Ureter (tissue), 1 donor: ENCODE results near the gene RPRD1B. TPM values are rescaled to one million over a fixed set of nuclear protein-coding genes. Genes with fewer than 3 reads are reported as not detected.
A peak's percentile ranks its signal among the peaks of the same experiment; 100 is the strongest.

Experiments used
- DNase-seq: peaks from one replicate; pipeline ENCODE4 v3.0.0-alpha.2; 2020; ENCODE audit warnings: low spot score
- total RNA-seq: library from RNA; stranded (reverse); gene quantifications from one replicate; pipeline ENCODE4 v1.2.4, GENCODE V29; 2023
- donor health status: DM: yes; HTN: yes; CAD: no.

Gene RPRD1B
- total RNA-seq, 1 donor from 2014 or later = 61.3 TPM

DNA sequence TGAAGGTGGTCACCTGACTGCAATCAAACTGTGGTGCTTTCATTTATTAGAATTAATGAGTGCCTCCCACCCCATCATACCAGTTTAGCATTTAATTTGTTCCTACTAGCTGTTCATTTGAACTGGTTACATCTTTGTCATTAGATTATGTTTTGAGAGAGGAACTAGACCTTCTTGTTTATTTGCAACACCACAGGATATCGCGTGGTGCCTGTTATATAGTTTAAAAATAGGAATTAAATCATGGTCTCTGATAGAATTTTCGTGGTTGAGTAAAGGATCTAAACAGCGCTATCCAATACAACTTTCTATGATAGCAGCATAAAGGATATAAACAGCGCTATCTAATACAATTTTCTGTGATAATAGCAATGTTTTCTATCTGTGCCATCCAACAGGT, 2.8 kb downstream of the RPRD1B start:
- no peak for DNase-seq

DNA sequence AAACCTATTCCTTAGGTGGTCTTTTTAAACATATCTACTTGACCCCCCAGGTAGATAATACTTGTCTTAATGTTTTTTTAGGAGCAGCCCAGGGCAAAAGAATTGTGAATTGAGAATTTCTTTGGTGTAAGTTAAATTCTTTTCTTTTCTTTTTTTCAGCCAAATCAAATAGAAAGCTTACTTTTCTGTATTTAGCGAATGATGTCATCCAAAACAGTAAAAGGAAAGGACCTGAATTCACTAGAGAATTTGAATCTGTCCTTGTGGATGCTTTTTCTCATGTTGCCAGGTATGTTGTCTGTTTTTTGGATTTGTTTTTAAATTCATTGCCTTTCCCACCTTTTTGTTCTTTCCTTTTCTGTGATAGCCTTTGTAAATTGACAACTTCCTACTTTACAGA, 6.7 kb downstream of the RPRD1B start:
- DNase-seq = no peak

DNA sequence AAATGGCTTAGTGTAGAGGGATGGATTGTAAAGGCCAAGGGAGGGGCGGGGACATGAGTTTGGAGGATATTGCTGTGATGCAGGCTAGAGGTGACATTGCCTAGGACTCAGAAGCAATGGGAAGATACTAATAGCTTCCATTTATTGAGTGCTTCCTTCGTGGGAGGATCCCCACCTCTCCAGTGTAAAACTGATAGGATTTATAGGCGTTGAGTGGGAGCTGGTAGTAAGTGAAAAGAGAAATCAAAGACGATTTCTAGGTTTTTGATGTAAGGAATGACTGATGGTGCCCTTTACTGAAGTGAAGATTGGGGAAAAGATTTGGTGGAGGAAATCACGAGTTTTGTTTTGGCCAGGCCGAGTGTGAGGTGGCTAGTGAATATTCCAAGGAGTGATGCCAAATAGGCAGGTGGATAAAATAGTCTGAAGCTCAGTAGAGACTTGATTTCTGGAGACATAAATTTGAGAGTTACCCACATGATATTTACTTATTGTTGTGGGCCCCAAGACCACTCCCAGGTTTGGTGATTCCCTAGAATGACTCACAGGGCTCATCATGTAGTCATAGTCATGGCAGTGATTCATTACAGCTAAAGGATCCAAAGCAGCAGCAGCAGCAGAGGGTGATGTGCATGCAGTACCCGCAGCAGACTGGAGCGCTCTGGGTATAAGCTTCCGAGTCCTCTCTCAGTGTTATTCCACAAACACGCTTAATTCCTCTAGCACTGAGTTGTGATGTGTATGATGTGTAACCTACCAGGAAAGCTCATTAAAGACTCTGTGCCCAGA, 10.2 kb downstream of the RPRD1B start:
- DNase-seq = no peak

DNA sequence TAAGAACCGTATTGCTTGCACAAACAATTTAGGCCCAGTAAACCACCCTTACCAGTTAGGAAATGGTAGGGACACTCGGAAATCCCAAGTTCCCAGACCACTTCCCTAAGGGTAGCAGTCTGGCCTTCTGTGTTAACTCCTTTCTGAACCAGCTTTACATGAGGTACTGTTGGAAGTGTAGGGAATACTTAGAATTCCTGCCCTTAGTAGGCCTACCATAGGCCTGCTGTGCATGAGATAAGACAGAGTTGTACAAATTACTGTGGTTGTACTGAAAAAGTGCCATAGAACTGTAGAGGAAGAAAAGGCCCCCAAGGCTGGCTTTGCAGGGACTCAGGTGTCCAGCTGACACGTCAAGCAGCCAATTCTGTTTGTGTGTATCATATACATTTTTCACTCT, 11.1 kb downstream of the RPRD1B start:
- no peak for DNase-seq

DNA sequence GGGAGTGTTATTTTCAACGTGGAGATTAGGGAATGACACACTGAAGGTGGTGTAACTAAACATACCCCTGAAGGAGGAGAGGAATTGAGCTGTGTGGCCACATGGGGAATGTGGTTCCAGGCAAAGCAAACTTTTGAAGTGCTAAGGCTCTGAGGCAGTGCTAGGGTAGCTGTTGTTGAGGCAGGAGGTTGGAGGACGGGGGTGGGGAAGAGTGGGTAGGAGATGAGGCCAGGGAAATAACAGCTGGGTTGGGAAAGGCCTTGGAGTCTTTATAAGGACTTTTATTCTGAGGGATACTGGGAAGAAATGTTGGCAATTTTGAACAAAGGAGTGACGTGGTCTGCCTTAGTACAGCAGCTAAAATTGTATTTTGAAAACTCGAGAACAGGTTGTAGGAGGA, 13.0 kb downstream of the RPRD1B start:
- no peak for DNase-seq

DNA sequence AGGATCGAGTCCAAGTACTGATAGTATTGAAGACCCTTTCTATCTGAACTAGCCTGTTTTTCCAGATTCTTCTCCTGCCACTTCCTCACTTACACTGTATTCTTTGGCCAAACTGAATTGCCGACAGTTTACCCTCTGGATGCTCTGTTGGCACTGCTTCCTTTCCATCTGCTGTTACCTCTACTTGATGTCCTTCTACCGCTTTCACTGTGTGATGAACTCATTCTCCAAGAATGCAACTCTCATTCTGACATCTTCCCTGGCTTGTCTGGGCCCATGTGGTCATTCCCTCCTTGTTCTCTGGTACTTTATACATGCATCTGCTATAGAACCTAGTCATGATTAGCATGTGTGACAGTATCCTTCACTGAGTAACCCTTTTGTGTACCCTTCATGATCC, 16.3 kb downstream of the RPRD1B start:
- DNase-seq = no peak

DNA sequence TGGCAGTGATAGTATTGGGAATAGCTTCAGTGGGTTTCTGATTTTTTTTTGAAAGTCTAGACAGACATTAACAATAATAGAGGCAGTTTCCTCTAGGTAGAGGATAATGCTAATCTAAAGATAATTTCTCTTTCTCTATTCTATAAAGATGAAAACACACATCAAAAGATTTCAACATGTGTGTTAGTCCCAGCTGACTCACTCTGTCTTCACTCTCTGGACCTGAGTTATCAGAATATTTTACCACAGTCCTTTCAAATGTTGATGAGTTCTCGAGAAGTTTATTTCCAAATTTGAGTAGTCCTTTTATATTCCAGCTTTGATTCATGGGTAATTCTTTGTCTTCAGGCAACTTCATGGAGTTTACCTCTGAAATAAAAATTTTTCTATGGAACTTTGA, 17.1 kb downstream of the RPRD1B start:
- no peak for DNase-seq

DNA sequence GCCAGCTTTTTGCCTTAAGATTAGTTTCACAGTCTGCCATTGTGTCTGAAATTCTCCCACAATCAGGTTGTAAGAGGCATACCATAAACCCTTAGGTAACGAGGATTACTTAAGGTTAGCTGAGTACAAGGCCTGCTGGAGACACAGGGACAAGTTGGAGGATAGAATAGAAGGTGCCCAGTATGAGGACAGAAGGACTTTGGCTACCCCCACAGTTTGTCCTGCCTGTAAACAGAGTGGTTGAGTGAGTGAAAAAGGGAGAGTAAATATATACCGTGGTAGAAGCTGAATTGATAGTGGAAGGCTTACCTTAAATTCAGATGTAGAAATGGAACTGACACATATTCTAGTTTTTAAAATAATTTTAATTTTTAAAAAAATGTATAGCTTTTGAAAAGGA, 19.3 kb downstream of the RPRD1B start:
- no peak for DNase-seq

DNA sequence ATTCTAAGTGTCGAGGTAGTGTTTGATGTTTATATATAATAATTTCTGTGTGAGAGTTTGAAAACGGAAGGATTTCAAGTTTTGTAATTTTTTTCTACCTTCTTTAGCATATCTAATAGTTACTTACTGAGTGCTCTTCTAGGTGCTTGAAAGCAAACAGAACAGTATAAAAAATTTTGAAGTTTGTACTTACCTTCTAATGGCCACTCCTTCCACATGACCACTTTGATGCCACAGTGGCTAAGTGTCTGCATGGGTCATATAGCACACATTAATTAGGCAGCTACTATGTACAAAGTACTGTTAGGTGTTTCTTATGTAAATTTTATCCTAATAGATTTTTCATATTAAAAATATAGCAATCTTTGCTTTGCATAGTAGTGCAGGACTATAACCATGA, 21.1 kb downstream of the RPRD1B start:
- no peak for DNase-seq

DNA sequence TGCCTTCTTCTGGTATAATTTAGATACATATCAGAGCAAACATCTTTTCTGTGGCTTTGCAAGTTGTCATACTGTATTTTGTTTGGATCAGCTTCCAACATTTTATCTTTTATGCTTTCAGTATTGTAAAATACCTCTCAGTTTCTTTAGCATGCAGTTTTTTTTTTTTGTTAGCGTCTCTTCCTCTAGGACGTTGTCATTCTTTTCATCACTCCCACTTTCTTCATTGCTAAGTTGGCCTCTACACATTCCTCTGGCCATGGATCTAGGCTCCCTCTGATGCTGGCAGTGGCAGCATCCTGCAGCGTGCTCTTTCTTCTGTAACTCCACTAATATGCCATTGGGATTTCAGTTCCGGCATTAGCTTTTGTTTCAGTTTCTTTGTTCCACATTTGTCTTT, 21.7 kb downstream of the RPRD1B start:
- DNase-seq = no peak

DNA sequence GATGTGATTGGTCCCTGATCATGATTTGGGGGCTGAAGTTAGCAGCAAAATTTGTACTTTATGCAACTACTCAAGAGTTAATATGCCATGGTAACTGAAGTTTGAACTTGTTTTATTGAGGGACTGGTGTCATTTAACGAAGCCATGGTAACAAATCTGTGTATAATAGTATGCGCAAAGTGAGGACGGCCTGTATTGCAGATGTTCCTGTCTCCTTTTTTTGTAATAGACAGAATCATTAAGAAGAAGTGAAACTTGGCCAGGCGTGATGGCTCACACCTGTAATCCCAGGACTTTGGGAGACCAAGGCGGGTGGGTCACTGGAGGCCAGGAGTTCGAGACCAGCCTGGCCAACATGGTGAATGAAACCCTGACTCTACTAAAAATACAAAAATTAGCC, 22.3 kb downstream of the RPRD1B start:
- DNase-seq = no peak

DNA sequence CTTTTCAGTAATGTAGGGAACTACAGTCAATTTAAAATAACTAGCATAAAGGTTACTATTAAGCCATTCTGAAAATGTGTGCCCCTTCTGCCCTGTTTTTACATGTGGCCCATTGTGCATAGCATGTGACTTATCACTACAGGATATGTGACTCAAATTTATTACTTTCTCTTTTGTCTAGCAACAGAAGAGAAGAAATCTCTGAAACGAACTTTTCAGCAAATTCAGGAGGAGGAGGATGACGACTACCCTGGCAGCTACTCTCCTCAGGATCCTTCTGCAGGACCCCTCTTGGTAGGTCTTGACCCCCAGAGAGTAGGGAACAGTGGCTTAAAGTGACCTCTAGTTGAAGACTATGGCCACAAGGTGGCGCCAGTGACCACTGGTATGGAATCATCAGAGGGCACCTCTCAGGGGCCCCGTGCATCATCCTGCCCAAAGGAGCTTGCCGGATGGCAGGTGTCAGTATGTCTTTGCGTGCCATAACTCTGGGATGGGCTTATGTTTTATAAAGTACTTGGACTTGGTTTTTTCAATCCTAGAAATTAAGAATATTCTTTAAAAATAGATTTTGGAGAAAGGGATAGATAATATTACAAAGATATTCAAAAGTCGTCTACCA, 23.9 kb downstream of the RPRD1B start:
- DNase-seq = peak; percentile 79

DNA sequence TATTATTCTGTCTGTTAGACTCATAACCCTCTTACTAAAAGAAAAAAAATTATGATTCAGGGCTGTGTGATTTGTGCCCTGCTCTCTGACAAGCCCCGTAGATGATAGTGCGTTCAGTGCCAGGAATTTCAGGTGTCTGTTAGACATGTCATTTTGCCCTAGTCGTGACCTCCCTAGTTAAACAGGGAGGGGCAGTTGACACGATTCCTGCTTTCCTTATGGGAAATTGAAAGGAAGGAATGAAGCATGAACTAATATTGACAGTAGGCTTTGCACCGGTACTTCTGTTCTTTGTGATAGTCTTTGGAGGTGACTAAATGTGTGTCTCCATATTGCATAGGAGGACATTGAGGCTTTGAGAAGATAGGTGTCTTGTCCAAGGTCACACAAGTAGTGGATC, 26.3 kb downstream of the RPRD1B start:
- no peak for DNase-seq

DNA sequence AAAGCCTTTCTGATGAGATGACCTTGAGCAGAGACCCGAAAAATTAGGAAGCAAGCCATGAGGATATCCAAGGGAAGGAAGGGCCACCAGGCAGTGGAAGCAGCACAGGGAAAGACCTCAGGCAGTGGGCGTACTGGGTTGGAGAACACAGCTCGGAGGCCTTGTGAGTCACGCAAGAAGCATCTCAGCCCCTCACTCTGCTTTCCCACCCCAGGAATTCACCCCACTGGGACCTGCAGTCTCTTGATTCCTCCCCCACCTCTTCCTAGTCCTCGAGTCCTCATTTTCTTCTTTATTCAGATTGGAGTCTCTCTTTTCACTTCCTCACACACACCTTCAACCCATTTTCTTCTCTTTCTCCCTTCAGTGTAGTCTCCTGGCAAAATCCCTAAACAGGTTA, 27.0 kb downstream of the RPRD1B start:
- no peak for DNase-seq

DNA sequence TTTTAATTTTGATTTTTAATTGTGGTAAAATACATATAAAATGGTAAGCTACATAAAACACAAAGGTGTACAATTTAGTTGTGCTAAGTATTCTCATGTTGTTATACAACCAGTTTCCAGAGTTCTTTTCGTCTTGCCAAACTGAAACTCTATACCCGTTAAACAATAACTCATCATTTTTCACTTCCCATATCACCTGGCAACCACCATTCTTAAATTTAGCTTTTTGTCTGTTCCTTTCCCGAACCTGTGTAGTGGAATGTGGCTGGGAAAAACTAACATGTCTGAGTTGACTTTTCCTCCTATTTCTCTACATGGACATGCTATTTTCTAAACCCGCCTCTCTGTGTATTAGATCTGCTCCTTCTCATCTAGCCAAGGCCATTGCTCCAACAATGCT, 27.6 kb downstream of the RPRD1B start:
- no peak for DNase-seq

DNA sequence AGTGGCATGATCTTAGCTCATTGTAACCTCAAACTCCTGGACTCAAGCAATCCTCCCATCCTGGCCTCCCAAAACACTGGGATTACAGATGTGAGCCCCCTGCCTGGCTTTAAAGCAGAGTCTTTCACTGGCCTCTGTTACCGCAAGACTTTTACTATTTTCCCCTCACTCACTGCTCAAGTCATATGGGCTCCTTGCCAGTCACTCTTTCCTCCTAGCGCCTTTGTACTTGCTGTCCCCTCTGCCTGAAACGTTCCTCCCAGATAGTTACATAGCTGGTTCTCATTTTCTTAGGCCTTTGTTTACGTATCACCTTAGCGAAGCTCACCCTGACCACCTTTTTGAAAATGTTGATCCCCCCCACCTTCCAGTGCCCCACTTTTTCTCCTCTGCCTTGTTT, 29.3 kb downstream of the RPRD1B start:
- no peak for DNase-seq

DNA sequence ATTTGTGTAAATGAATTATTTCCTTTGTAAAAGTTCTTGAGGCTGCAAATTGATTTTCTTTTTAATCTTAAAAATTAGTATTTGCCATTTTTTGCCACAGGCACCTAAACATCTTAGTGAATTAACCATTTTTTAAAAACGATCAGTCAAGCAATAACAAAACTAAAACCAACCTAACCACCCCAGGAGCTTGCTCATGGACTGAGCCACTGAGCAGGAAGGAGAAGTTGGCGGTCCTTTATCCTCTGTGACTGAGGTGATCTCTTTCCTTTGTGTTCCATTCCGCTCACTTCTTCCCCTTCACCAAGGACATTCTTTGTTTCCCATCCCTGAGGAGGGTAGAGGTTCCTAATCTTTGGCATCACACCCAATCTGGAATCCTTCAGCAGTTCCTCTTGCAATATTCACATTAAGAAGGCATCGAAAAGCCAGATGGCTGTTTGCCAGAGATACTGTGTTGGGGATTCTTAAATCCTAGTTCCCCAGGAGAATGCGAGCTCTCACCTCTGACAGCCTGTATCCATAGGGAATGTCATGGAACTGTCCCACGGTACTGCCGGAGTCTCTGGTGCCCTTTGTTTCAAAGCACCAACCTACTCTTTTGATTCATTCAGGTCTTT, 30.5 kb downstream of the RPRD1B start:
- no peak for DNase-seq

DNA sequence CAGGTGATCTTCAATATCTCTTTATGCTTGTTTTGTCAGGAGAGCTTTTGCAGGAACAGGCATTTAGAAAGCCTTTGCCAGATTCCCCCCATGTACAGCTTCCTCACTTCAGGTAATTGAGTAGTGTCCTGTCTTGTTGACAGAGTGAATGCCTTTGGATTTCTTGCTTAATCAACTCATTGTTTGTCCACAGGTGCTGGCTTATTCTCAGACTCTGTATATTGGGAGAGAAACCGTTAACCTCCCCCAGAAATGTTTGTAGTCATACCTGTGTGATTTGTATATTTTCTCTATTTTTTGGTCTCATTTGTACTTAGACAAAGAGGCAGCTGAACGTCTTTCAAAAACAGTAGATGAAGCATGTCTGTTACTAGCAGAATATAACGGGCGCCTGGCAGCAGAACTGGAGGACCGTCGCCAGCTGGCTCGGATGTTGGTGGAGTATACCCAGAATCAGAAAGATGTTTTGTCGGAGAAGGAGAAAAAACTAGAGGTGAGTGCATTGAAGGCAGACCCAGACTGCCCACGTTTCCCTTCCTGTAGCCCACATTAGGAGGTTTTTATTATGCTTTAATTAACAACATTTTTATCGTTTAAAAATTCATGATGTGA, 32.3 kb downstream of the RPRD1B start:
- DNase-seq = no peak

DNA sequence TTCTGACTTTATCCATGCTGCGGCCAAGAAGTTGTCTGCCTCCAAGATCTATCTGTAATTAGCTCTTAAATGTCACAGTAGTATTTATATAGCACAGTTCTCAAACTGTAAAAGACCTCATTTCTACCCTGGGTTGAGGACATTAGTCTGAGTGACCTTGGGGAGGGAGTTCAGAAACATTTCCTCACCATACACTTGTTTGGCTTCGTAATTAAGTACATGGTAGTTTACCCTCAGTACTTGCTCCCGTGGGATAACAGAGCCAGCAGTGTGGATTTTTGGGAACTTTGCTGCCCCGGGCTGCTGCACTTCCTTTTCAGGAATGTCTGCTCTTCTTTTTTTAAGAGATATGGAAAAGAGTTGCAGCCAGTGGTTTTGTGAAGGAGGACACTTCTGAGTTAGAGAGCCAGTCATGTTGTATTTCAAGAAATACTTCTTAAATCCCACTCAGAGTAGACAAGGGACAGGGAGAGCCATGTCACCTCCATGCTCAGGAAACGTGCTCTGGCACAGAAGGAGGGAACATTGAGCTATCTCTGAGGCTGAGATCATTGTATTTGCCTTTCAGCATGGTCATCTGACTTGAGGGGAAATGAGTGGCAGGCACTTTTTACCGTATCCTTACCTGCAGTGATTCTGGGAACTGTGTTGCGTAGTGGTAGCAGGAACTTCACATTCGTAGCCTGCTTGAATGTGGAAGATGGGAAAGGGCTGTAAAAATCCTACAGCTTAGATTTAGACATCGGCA, 33.6 kb downstream of the RPRD1B start:
- no peak for DNase-seq

DNA sequence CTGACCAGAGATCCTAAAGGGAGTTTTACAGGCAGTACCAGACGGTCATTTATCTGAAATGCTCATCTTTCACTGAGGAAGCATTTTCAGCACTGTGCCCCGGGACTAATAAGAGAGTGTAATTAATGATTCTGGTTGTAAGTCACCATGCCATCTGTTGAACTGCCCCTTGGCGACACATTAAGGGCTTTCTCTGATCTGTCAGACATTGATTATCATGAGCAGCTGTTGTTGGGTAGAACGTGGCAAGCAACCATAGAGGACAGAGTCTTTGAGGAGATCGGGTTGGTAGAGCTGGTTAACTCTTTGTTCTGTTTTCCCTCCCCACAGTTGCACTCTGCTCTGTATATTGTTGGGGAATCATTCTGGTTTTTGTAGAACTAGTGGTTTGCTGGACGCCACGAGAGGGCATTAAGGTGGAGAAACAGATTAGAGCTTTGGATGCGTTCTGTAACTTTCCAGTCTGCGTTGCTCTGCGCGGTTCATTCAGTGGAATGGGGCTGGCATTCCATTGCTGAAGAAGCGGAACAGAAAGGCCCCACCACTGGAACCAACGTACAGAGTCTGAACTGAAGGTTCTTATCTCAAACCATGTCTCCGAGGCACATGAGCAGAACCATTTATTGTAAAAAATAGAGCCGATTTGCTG, 34.3 kb downstream of the RPRD1B start:
- DNase-seq = no peak

DNA sequence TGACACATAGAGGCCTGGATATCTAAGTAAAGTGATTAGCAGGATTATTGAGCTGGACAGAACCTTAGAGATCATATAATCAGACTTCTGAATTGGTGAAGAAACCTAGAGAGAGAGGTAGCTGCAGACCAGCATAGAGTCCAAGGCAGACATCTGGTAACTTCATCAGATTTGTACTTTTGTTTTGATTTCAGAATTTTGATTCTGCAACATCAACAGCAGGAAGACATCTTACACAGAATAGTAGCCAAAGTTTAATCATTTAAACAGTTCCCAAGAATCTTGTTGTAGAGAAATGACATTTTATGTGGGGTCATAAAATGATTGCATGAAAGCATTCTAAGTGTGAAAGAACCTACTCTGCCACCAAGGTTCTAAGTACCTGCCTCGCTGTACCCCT, 39.4 kb downstream of the RPRD1B start:
- no peak for DNase-seq
